ENCODE measurements around the gene ATP1A4.

Gene ATP1A4

DNA sequence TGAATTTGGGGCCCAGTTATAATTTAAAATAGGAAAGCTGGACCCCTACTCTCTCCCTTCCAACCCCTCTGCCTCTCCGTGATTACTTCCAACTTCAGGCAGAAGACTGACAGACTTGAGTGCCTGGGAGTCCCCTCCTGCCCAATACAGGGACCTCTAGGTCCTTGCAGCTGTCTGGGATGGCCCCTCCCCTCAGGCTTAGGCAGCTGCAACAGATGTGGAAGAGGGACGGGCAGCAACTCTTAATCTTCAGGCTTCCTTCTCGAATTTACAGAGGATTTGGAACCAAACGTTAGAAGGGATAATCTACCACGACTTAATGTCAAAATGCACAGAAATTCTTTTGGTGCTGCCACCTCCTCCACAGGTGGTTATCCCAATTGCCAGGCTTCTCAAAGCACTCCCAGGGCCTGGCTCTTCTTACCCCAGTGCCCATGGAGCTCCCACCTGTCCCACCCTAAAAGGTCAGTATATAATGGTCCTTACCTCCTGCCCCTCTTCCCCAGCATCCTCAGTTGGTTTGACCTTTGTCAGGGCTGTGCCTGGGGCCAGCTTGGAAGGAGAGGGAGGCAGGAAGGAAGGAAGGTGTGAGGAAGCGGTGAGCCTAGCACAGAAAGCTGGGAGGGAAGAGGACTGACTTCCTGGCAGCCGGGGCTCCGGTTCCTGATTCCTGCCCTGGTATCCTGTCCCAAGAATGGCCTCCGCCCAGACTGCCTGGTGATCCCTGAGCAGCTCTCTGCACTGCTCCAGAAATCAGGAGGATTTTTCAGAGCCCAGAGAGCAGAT is 56.6 kb downstream of the ATP1A4 start:
- no peak for DNase-seq

DNA sequence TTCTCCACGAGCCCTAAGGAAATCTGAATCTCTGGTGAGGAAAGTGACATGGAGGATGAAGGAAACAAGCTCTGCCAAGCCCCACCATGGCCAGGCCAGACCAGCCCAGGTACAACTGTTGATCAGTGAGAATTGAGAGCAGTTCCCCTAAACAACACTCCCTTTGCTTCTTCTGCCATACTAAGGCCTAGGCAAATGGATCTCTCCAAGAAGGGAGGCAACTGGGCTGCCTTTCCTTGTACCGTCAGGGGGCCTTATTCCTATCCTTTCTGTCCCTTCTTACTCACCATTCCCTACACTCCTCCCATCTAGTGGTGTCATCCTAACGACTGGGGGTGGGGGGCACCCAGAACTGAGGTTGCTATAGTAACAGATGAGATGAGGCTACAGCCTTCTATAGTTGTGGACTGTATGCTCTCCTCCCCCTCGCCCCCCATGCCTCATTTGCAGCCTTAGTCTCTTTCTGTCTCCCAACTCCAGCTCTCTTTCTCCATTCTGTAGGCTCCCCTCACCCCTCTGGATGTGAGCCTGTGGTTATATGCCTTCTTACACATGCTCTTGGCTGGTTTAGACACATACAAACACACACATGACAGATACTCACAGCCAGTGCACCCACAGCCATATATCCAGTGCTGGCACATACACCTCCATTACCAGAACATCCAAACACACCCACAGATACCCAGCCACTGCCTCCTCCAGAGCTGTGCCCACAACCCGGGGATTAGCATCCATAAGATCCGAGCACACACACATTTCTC is 57.3 kb downstream of the ATP1A4 start:
- DNase-seq = no peak

DNA sequence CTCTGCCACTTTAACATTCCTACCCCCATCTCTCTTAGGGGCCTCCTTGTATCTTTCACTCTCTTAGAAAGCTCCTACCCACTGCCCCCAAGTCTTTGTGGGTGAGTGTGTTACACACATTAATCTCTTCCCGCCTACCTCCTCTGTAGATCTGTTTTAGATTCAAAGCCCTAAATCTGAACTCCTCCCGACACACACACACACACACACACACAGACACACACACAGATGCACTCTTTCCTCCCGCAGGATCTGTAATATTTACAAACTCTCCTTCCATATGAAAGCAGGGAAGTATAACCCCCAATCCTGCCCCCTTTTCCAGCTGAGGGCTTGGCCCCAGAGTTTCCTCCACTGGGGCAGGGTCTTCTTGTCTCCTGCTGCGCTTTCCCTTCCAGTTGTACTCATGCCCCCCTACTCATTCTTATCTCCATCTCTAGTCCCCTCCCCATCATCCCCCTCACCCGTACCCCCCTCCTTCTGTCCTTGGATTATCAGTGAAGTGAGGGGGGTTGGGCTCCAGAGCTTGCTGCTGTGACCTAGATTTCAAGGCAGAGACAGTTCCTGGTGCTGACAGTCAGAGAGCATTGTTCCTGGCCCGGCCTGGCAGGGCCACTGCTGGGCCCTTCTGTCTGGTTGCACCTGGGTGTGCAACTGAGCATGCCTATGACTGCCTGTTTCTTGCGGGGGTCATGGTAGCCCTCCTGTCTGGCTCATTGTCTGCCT is 58.1 kb downstream of the ATP1A4 start:
- DNase-seq = no peak

DNA sequence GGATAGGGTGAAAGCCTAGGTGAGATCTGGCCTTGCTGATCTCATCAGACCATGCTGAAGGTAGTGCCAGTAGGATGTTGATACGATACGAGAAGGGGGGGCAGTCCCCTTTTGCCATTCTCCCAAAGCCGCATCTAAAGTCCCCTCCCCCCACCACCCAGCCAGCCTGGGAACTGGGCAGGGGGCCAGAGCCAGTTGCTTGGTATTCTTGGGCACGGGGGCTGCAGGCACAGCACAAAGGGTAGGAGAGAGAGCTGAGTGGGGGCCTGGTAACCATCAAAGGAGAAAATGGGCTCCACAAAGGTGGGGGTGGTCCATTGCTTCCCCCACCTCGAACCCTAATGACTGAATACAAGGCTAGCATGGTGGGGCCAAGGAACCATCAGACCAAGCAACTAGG is 59.2 kb downstream of the ATP1A4 start:
- no peak for DNase-seq

DNA sequence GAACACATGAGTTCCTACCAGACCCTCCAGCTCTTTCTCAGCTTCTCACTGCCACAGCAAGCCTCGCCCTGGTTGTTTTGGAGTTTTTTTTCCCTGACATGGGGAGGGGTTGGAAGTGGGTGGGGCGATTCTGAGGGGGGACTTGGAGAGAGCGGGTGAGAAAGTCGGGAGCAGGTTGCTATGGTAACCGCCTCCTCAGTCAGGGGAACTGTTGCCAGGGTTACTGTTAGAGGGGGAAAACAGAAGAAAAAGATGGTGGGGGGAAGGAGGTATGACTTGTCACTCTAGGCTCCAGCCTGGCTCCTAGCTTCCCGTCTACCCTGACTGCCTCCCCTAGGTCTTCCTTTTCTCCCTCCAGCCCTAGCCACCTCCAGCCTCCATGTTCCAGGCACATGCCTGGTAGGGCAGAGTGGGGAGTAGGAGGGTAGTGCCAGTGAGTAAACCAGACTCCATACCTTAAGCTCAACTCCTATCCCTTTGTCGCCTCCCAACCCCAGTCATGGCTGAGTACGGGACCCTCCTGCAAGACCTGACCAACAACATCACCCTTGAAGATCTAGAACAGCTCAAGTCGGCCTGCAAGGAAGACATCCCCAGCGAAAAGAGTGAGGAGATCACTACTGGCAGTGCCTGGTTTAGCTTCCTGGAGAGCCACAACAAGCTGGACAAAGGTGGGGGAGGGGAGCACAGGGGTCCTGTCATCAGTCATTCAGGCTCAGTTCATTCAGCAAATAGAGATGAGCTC is 59.8 kb downstream of the ATP1A4 start:
- DNase-seq = no peak

DNA sequence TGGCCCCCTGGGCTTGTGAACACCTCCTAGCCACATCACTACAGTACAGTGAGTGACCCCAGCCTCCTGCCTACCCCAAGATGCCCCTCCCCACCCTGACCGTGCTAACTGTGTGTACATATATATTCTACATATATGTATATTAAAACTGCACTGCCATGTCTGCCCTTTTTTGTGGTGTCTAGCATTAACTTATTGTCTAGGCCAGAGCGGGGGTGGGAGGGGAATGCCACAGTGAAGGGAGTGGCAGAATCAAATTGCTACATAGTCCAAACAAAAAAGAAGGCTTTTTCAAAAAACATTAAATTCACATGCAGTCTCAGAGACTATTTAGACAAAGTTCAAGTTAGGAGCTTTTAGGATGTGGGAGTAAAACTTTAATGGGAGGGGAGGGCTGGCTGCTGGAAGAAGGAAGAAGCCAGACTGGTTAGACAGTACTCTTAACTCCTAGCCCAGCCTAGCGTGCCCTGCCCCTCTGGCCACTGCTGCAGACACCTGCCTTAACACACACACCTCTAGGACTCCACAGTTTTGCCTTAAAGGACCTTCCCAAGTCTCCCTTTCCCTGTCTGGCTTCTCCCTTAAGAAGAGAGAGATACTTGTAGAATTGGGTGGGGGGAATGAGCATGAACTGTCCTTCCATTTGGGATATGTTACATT is 63.2 kb downstream of the ATP1A4 start:
- no peak for DNase-seq

DNA sequence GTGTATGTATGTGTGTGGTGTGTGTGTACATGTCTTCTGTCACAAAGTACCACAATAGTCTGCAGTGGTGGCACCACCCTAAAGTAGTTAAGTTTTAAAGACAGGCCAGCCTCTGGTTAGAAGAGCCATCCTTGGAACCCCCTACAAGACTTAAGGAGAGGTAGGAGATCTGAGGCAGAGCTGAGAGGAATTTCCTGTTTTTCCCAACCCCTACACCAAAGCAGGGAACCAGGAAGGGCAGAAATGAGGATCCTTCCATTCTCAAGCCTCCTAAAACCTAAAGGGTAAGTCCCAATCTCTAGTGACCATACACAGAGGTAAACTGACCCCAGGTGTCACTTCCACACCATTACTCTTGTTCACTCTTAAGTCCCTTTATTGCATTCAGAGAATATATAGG is 64.9 kb downstream of the ATP1A4 start:
- no peak for DNase-seq

DNA sequence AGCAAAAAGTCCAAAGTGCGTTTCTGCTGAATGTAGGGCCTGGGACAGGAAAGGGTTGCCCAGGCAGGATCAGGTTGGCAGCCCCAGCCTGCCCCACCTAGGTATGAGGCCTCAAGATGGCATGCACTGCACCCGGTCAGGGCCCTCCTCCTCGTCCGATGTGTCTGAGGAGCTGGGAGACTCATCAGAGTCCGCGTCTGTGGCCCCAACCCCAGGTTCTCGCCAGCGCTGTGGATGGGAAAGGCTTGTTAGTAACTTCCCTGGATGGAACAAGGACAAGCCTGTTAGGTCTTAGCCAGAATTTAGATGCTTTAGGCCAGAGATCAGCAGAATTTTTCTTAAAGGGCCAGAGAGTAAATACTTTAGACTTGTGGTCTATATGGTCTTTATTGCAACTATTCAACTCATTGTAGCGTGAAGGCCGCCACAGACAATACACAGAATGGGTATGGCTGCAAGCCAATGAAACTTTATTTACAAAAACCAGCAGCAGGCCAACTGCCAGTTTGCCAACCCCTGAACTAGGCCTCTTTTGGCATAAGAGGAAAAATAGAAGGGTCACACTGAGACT is 66.2 kb downstream of the ATP1A4 start:
- DNase-seq = no peak

DNA sequence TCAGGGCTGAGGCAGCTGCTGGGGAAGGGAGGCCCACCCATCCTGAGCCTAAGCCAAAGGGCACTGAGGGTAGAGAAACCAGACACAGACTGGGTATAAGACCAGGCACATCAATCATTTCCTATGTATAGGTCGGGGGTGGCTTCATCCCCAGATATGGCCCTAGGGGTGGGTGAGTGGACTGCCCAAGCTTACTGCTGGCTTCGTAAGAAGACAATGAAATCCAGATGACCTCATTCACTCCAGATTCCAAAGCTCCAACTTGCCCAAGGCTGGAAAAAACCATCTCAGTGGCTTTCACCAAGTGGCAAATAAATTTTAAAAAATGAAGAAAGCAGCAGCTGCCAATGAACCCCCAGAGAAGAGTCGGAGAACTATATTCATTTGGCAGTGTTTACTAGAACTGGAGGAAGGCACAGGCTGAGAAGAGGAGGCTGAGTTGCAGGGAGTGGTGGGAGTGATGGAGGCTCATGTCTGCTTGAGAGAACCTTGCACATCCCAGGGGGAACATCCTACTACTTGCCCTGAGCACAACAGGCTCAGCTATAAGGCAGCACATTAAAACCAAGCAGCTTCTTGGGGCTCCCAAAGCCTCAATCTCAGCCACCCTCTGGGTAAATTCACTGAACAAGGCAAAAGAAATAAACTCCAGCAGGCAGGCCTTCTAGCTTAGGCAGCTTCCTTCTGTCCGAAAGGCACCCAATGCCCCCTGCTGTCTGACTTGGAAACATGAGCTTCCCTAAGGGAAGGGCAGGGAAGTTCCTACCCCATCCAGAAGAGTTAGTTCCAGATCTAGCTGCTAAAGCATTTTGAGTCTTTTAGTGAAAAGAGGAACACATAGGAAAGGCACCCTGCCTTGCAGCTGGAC is 67.9 kb downstream of the ATP1A4 start:
- DNase-seq = no peak

DNA sequence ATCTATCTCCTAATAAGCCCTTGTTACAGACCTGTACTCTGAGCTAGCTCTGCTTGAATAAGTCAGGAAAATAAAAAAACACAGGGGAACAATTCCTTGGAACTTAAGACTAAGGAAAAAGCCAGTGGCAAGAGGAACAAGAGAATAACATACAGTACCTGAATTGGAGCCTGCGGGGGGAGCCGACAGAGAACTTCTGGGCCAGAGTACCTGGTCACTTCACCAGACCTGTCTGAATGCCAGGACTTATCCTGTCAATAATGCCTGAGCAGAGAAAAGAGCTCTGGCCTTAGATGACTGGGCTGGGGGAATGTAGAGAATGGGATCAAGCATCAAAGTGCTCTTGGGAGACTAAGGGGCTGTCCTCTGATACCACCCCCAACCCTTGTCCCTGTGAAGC is 68.9 kb downstream of the ATP1A4 start:
- DNase-seq = no peak

DNA sequence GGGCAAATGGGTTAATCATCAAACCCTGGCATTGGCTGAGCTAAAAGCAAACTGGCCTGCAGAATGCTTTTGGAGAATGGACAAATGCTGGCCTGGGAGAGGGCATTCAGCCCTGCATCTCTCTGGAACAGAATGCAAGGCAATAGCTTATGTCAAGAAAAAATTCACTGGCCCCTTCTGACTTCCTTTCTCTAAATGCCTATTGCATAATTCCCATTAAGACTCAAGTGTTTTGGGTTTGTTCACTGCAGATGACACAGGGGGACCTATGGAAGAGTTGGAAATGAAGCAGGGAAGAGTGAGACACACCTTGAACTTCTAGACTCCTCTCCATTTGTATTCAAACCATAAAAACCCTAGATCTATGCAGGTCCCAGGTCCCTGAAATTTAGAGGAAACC is 69.7 kb downstream of the ATP1A4 start:
- DNase-seq = no peak

DNA sequence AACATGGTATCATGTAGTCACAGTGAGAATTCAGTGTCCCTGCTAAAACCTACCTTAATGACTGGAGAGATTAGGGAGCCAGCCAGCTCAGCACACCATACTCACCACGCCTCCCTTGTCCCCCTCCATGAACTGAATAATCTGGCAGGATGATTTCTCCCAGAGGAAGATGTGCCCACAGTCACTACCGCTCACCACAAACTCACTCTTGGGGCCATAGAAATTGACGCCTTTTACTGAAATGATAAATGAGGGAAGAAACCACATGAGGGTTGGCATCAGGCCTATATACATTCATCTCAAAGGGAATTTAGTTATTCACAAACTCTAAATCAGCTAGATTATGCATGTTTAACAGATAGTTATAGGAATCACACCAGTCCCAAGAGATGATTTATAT is 71.1 kb downstream of the ATP1A4 start:
- no peak for DNase-seq

DNA sequence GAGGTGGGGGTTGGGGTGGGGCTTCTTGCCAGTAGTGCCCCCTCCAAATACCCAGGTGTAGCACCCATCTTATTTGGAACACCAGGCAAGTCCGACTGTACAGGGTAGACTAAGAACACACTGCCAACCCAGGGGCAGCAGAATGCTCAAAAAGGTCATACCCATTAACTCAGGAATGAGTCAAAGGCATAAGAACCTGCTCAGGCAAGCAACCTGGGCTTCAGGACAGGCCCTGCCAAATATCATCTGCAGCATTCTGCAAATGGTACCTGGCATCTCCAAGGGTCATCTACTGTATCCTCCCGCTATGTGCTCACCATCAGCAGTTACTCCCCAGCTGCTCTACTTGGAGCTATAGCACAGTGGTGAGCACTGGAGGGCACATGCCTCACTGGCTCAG is 73.2 kb downstream of the ATP1A4 start:
- DNase-seq = no peak

DNA sequence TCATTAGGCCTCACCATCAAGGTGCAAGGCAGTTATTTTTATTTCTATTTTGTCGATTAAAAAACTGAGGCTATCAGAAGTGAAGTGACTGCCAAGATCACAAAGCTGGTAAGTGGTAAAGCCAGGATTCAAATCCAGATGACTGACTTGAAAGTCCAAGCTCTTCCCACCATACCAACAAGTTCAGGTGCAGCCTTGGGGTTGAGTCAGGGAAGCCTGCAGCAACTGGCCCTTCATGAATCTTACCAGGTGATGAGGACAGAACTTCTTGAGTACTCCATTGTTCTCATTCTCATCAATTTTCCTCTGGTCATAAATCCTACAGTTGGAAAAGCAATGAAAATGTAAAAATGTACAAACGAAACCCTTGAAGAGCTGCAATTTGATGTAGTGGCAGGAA is 73.9 kb downstream of the ATP1A4 start:
- DNase-seq = no peak

DNA sequence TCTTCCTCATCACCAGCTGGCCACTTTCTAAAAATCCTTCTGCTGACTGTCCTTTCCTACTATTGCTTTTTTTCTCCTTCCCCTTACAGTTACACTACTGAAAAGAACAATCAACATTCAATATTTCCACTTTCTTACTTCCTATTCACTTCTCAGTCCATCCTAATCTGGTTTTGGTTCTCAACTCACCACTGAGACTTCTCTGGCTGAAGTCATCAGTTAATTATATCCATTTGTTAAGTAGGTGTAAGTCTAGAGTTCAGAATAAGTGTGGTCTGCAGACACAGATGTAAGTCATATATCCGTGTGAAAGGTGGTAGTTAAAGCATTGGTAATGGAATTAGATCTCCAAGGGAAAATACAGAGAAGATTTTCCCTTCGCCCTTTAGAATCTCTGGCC is 75.2 kb downstream of the ATP1A4 start:
- DNase-seq = no peak

DNA sequence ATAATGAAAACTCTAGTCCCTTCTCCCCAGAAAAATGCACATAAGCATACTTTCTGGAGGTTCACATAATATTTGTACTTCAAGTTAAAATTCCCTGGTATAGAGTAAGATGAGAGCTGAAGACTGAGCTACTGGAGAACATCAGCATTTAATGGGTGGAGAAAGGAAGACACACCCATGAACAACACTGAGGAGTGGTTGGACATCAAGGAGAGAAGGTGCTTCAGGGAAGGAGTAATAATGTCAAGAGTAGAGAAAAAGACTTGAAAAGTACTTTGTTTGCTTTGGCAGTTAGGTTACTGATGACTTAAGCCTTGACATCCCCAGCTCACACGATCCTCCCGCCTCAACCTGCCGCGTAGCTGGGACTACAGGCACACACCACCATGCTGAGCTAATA is 75.6 kb downstream of the ATP1A4 start:
- no peak for DNase-seq

DNA sequence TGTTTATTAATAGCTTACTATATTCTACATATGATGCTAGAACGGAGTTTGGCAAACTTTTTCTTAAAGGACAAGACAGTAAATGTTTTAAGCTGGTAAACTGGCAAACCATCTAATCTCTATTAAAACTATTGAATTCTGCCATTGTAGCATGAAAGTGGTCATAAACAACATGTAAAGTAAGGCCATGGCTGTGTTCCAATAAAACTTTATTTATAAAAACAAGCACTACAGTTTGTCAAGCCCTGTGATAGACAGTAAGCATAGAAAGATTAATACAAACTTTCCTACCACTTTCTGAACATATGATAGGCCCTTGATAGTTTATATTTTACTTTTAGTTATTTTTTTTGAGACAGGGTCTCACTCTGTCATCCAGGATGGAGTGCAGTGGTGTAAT is 76.2 kb downstream of the ATP1A4 start:
- no peak for DNase-seq

DNA sequence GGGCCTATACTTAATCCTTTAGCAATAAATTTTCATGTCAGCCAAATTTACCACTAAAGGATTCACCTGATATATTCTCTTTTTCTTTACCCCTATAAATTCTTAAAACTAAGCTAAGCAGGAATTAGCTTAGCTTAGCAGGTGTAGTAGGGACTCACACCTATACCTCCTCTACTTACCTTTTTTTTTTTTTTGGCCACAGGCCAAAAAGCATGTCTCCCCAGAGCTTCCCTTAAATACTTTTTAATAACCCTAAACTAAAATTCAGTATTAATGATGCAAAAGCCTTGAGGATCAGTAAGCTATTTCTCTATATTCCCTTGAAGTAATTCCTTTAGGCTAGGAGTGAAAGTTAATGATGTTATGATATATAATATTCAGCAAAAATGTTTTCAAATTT is 77.0 kb downstream of the ATP1A4 start:
- no peak for DNase-seq

DNA sequence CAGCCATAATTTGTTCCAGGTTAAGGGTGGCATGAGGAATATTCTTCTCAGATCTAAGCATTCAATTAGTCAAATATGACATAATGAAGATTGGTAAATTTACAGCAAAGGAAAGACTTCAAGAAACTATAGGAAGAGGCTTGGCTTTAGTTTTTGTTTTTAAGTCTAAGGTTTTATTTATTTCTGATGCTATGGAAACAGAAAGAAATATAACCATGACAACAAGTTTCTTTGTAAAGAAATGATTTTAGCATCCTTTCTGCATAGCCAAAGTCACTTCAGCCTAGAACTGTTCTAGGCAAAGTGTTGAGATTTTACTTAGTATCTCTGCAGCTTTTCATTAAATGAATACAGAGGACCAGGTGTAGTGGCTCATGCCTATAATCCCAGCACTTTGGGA is 81.5 kb downstream of the ATP1A4 start:
- no peak for DNase-seq
